D721Med (cell line): ENCODE results near the gene XIRP1.

Experiments used
- DNase-seq: peaks from one replicate; pipeline ENCODE4 v3.0.0; 2011; ENCODE audit warnings: low spot score; ENCODE audit not compliant: insufficient read length
- FAIRE-seq: peaks from 2 replicates; lab custom pipeline; 2011; peaks lifted over from hg19 to GRCh38; lab: Jason Lieb, UNC
- TF ChIP-seq, protein P1 (sequence below): IDR thresholded peaks from 2 replicates; pipeline ENCODE4 v1.5.1; 2012; ENCODE audit warnings: mild to moderate bottlenecking, control low read depth; ENCODE audit not compliant: insufficient read depth; ENCODE audit errors: missing control alignments

Gene XIRP1, protein sequence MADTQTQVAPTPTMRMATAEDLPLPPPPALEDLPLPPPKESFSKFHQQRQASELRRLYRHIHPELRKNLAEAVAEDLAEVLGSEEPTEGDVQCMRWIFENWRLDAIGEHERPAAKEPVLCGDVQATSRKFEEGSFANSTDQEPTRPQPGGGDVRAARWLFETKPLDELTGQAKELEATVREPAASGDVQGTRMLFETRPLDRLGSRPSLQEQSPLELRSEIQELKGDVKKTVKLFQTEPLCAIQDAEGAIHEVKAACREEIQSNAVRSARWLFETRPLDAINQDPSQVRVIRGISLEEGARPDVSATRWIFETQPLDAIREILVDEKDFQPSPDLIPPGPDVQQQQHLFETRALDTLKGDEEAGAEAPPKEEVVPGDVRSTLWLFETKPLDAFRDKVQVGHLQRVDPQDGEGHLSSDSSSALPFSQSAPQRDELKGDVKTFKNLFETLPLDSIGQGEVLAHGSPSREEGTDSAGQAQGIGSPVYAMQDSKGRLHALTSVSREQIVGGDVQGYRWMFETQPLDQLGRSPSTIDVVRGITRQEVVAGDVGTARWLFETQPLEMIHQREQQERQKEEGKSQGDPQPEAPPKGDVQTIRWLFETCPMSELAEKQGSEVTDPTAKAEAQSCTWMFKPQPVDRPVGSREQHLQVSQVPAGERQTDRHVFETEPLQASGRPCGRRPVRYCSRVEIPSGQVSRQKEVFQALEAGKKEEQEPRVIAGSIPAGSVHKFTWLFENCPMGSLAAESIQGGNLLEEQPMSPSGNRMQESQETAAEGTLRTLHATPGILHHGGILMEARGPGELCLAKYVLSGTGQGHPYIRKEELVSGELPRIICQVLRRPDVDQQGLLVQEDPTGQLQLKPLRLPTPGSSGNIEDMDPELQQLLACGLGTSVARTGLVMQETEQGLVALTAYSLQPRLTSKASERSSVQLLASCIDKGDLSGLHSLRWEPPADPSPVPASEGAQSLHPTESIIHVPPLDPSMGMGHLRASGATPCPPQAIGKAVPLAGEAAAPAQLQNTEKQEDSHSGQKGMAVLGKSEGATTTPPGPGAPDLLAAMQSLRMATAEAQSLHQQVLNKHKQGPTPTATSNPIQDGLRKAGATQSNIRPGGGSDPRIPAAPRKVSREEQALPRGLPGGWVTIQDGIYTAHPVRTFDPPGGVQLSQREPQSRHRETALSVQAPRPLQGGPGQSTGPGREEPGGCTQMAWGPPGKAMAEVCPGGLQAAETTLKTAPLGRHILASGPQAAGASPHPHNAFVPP (N-terminal part only)

DNA sequence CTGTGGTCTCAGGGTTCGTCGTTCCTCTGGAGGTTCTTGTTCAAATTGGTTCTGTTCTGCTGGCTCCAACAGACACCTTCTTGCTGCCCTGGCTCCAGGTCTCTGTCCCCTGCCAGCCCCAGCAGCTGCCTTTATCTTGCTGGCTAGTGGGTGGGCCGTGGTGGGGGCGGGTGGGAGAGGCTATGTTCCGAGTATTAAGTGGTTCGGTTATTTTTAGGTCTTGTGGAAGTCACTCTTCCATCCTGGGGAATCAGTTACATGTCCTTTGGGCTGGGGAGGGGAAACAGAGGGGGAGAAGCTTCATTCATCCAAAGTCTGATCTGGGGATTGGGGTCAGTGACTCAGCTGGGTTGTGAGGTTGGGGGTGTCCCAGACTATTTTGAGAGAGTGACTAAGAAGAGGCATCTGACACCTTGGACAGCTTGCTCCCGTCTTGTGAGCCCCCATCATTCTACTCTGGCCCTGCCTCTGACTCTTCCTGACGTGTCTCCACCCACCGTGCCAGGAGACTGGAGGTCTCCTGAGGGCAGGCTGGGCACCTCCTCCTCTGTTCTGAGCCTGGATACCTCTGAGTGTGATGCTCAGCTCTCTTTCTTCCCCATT, at the start of gene XIRP1:
Gene XIRP1, minus strand, starts transcription at position 106 of the 603 bp plus-strand sequence. CDS start 3,150 bp downstream, outside the sequence.
- DNase-seq (no peak), FAIRE-seq (no peak)
- TF ChIP-seq, protein P1, sequence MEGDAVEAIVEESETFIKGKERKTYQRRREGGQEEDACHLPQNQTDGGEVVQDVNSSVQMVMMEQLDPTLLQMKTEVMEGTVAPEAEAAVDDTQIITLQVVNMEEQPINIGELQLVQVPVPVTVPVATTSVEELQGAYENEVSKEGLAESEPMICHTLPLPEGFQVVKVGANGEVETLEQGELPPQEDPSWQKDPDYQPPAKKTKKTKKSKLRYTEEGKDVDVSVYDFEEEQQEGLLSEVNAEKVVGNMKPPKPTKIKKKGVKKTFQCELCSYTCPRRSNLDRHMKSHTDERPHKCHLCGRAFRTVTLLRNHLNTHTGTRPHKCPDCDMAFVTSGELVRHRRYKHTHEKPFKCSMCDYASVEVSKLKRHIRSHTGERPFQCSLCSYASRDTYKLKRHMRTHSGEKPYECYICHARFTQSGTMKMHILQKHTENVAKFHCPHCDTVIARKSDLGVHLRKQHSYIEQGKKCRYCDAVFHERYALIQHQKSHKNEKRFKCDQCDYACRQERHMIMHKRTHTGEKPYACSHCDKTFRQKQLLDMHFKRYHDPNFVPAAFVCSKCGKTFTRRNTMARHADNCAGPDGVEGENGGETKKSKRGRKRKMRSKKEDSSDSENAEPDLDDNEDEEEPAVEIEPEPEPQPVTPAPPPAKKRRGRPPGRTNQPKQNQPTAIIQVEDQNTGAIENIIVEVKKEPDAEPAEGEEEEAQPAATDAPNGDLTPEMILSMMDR = no peak

DNA sequence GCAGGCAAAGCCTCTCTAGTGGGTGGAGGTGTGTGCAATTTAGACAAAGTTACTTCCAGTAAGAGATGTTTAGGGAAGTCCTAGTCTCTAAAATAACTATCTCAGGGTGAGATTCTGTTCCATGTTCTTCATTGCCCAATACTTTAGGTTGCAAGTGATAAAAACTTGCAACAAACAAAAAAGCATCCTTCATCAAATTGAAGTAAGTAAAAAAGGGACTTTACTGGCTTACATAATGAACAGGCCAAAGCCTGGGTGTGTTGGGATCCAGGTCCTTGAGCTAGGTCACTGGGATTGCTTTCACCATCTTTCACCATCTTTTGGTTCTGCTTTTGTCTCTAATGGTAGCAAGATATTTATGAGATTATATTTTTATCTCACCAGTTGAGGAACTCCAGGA, 49.2 kb upstream of the XIRP1 start:
- TF ChIP-seq, protein P1 = no peak
- DNase-seq = no peak
- no peak for FAIRE-seq

DNA sequence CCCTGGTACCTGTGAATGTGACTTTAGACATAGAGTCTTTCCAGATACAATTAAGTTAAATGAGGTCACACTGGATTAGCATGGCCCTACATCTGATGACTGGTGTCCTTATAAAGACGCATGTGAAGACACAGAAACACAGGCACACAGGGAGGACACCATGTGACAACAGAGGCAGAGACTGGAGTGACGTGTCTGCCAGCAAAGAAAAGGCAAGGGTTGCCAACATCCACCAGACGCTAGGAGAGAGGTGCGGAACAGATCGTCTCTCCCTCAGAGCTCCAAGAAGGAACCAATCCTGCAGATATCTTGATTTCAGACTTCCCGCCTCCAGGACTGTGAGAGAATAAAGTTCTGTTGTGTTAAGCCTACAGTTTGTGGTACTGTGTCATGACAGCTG, 44.6 kb upstream of the XIRP1 start:
- TF ChIP-seq, protein P1 = no peak
- no peak for DNase-seq
- FAIRE-seq = no peak

DNA sequence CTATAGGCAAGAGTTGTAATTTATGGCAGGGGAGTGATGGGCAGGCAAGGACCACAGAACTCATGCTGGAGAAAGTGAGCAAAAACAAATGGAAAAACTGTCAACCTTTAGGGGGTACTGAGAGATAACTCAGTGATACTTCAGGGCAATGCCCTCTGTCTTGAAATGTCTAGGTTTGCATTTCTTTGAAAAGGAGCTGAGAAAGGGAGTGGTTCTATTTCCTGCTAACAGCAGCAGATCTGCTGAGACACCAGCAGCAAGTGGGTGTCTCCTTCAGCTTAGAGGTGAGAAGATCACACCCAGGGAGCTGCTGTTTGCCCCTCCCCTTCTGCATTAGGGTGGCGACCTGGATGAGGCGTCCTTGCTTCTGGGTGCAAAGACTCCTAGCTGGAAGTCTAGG, 42.3 kb upstream of the XIRP1 start:
- TF ChIP-seq, protein P1 = no peak

DNA sequence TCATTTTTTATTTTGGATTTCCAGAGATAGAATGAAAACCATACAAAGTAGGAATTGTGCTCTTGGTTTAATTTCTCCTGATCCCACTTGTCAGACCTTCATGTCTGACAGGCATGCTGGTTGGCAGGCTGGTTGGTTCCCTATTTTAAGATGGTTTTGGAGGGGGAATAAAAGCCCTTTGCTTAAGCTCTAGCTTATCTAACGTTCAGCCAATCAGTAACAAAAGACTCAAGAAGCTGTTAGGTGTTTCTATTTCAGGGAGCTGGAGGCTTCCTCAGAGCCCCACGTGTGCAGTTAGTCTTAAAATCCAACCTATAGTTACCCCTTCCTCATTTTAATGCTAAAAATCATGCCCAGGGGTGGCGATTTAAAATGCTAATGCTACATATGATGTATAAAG, 40.5 kb upstream of the XIRP1 start:
- FAIRE-seq = no peak
- TF ChIP-seq, protein P1 = no peak
- DNase-seq = no peak

More for the DNA sequence above, 42.3 kb upstream of the XIRP1 start:
- DNase-seq (no peak), FAIRE-seq (no peak)

DNA sequence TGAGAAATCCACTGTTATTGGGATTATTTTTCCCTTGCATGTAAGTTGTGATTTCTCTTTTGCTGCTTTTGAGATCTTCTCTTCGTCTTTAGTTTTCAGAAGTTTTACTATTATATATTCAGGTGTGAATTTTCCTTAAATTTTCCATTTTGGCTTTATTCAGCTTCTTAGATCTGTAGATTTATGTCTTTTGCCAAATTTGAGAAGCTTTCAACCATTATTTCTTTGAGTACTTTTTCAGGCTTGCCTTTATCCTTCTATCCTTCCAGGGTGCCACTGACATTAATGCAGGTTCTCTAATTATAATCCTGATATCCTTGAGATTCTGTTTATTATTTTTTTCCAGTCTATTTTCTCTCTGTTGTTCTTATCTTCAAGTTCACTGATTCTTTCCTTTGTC, 38.1 kb upstream of the XIRP1 start:
- DNase-seq = no peak
- TF ChIP-seq, protein P1 = no peak
- FAIRE-seq = no peak
